ENCODE results near the gene NBPF1.
"Not testable (repeated sequence)": the region's sequence is repeated elsewhere in the genome, so short reads cannot be mapped to it uniquely, and the experiment has no call there.

Gene NBPF1

DNA sequence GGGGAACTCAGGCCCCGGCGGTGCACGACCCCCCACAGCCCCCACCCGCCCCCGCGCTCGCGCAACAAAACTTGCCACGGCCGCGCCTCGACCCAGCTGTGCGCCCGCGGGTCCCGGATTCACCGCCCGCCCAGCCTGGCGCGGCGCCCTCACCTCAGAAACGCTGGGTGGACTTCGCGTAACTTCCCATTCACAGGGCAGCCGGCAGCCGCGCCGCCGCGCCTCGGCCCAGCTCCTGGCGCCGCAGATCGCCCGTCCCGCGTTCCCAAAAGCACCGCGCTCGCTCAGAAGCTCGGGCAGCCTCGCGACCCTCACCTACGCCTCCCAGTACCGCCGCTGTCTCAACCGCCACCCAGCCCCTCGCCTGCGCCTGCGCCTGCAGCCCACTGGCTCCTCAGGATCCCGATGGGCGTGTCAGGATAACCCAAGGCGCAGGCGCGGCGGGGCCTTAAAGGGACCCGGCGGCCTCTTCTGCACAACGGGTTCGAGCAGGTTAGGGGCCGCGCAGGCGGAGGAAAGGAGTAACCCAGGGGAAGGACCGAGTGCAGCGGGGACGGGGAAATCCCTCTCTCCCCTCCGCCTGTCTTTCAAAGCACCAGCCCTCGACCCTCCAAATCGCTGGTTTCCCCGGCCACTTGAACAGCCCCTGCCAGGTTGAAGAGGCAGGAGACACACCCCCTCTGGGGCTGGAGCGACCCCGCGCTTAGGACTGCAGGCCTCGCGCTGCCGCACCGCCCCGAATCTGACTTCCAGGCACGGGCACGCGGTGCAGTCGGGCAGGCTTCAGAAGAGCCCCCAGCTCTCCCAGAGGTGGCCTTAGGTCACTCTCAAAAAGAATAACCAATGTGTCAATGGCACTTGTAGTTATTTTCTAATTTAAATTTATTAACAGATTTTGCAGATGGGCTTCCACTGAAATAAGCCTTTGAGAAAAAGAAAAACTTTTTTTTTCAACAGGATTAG is at the start of gene NBPF1:
TSS of gene NBPF1 (minus strand) at position 380 of the 963 bp plus-strand sequence.
- DNase-seq (ENCODE audit: low spot score), result peak; percentile 97

- not testable (repeated sequence) for DNase-seq (ENCODE audit: low spot score)
Measured at GRCh38 chr1:16658234-16658633, 44.9 kb upstream of the NBPF1 start.

DNA sequence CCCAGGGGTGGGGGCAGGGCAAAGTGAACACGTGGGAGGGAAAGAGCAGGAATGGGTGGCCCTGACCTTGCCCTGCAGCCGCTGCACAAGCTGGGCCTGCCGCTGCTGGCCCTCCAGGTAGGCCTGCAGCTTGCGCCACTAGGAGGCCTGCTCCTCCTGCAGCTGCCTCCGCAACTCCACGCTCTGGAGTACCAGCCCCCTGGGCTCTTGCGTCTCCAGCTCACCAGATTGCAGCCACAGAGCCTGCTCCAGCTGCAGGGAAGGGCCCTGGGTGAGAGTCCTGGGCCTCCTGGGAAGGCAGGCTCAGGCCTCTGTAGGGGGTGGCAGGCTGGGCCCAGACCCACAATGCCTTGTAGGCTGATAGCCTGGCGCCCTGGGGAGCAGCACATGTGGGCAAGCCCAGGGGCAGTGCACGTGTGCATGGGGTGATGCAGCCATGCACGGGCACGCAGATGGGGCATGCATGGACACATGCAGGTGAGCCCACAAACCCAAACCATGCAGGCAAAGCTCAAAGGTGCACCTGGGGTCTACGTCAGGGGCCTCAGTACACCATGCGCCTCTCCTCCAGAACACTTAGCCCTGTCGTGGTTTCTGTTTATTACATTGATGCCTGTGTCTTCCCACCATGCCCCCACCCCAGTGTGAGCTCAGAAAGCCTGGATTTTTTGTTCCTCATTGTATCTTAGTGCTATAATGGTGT is 43.8 kb upstream of the NBPF1 start:
- not testable (repeated sequence) for DNase-seq (ENCODE audit: low spot score)

- not testable (repeated sequence) for DNase-seq (ENCODE audit: low spot score)
Measured at GRCh38 chr1:16656574-16656973, 43.2 kb upstream of the NBPF1 start.

- DNase-seq (ENCODE audit: low spot score), result not testable (repeated sequence)
Measured at GRCh38 chr1:16651560-16651959, 38.2 kb upstream of the NBPF1 start.

- not testable (repeated sequence) for DNase-seq (ENCODE audit: low spot score)
Measured at GRCh38 chr1:16649960-16650359, 36.6 kb upstream of the NBPF1 start.

DNA sequence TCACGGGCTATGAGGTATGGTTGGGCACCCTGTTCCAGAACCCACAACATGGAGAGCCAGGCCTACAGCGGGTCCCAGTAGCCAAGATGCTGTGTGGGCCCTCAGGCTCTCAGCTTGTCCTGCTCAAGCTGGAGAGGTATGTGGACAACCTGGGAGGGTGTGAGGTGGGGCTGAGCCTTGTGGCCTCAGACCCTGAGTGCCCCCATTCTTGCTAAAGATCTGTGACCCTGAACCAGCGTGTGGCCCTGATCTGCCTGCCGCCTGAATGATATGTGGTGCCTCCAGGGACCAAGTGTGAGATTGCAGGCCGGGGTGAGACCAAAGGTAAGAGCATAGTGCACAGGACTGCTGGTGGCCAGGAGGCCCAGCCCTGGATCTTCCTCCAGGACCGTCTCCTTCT is 36.0 kb upstream of the NBPF1 start:
- DNase-seq (ENCODE audit: low spot score), result not testable (repeated sequence)

GRCh38 chr1:16648756-16649155 is 35.4 kb upstream of the NBPF1 start:
- DNase-seq (ENCODE audit: low spot score), result not testable (repeated sequence)

DNA sequence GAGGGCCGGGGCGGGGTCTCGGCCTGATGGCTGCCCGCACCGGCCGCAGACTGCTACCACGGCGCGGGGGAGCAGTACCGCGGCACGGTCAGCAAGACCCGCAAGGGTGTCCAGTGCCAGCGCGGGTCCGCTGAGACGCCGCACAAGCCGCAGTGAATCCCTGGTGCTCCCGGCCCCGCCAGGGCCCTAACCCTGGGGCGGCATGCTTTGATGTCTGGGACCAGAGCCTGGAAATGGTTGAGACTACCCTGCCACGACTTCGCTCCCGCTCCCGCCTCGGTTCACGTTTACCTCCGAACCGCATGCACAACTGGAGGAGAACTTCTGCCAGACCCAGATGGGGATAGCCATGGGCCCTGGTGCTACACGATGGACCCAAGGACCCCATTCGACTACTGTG is 34.9 kb upstream of the NBPF1 start:
- not testable (repeated sequence) for DNase-seq (ENCODE audit: low spot score)

DNA sequence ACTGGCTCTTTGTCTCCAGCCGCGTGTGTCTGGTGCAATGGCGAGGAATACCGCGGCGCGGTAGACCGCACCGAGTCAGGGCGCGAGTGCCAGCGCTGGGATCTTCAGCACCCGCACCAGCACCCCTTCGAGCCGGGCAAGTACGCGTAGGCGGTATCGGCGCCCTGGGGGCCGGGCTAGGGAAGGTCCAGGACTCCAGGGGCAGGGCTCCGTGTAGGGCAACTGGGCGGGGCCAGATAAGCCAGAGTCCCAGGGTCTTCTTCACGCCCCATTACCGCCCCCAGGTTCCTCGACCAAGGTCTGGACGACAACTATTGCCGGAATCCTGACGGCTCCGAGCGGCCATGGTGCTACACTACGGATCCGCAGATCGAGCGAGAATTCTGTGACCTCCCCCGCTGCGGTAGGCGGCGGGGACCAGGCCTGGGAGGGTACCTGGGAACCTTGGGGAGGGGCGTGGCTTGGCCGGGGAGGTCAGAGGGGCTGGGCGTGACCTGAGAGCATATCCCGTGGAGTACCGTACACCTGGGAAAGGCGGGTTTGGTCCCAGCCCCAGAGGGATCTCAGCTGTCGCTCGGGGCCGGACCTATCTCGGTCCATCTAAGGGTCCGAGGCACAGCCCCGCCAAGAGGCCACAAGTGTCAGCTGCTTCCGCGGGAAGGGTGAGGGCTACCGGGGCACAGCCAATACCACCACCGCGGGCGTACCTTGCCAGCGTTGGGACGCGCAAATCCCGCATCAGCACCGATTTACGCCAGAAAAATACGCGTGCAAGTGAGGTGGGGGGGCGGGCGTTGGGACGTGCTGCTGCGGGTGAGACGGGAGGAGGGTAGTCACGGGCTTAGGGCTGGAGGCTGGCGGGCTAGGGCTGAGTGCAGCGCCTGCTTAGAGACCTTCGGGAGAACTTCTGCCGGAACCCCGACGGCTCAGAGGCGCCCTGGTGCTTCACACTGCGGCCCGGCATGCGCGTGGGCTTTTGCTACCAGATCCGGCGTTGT is 34.1 kb upstream of the NBPF1 start:
- not testable (repeated sequence) for DNase-seq (ENCODE audit: low spot score)

- DNase-seq (ENCODE audit: low spot score), result not testable (repeated sequence)
Measured at GRCh38 chr1:16646716-16647115, 33.4 kb upstream of the NBPF1 start.

DNA sequence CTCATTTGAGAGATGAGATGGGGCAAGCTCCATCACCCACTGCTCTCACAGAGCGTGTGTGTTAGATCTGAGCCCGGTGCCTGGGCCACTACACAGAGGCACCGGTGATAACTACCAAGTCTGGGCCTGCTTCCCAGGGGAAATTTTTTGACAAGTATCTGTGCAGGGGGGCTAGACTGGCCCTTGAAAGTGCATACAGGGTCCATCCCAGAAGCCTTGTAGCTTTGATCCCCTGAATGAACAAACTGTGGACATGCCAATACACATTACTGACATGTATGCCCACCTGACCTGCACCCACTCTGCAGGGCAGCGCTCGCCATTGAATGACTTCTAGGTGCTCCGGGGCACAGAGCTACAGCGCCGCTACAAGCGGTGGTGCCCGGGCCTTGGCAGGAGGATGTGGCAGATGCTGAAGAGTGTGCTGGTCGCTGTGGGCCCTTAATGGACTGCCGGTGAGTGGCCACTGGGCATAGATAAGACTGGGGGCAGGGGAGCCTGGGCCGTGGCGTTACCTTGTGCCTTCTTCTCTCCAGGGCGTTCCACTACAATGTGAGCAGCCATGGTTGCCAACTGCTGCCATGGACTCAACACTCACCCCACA is 32.8 kb upstream of the NBPF1 start:
- DNase-seq (ENCODE audit: low spot score), result not testable (repeated sequence)

GRCh38 chr1:16645271-16646060 is 32.1 kb upstream of the NBPF1 start:
- DNase-seq (ENCODE audit: low spot score), result not testable (repeated sequence)

- peak; percentile 97 for DNase-seq (ENCODE audit: low spot score)
Measured at GRCh38 chr1:16644482-16645270, 31.3 kb upstream of the NBPF1 start.

- no peak for DNase-seq (ENCODE audit: low spot score)
Measured at GRCh38 chr1:16644193-16644481, 30.8 kb upstream of the NBPF1 start.

GRCh38 chr1:16643476-16644192 is 30.3 kb upstream of the NBPF1 start:
- DNase-seq (ENCODE audit: low spot score), result peak; percentile 43

GRCh38 chr1:16643001-16643411 is 29.6 kb upstream of the NBPF1 start:
- DNase-seq (ENCODE audit: low spot score), result not testable (repeated sequence)

GRCh38 chr1:16642025-16642966 is 28.9 kb upstream of the NBPF1 start:
- DNase-seq (ENCODE audit: low spot score), result not testable (repeated sequence)
